ENCODE data around the gene TBPL2.

The TBPL2 gene

GRCh38 chr14:55411426-55412389 lies 28.7 kb downstream of the TBPL2 start, which contains the start of gene ATG14:
TSS of gene ATG14 (minus strand) at chr14:55411830. CDS start at chr14:55411822, 8 bp downstream.
- TF ChIP-seq ELF4 (IDR thresholded peaks at IDR 0.05) (peak; percentile 79), CTBP1 (IDR thresholded peaks at IDR 0.05; ENCODE audit: borderline replicate concordance) (no peak), ZNF384 (IDR thresholded peaks at IDR 0.05) (no peak), NFRKB (IDR thresholded peaks at IDR 0.05) (peak; percentile 50; the same call in 1 of the 2 replicates), HDGF (IDR thresholded peaks at IDR 0.05; ENCODE audit: borderline replicate concordance) (no peak), L3MBTL2 (conservative IDR thresholded peaks at IDR 0.05) (peak; percentile 97), FOXM1 (IDR thresholded peaks at IDR 0.05; ENCODE audit: borderline replicate concordance) (0 out of 2 replicates have a peak, but pooled peaks have one; percentile 13), FOXK2 (IDR thresholded peaks at IDR 0.05) (peak; percentile 81; the same call in 1 of the 2 replicates)
- DNase-seq (ENCODE audit: extremely low spot score): peak; percentile 93
- ChIA-PET POLR2A (interaction anchor here (0.6 to 2.7 kb wide), 3 partner anchors 9 to 170 kb away, joined by 3 to 11 read pairs (median 3); no protein-coding TSS in a partner anchor), CTCF (no interaction called here)

DNA sequence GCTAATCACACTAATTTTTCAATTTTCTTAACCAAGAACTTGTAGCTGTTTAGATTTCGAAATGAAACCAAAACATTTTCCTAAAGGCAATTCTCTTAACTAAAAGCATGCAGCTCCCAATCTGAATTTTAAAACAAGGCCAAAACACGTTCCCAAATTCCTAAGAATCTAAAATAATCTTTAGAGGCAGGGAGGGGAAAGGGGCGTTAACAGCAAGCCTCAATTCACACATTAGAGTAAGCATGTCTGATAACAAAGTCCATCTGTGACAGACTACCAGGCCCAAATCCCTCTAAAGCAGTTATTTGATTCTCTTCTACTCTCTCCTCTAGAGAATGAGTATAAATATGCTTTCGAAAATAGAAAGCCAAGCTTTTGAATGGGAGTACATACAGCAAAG lies 29.5 kb downstream of the TBPL2 start:
- CTCF ChIA-PET: no interaction called here
- no peak for TF ChIP-seq FOXK2 (IDR thresholded peaks at IDR 0.05)
- POLR2A ChIA-PET: interaction anchor here (2.7 kb wide), 1 partner anchor 16 kb away, joined by 11 read pairs; no protein-coding TSS in a partner anchor
- DNase-seq (ENCODE audit: extremely low spot score): no peak

- DNase-seq (ENCODE audit: extremely low spot score): no peak
- TF ChIP-seq SUZ12 (IDR thresholded peaks at IDR 0.05) (no peak), CTBP1 (IDR thresholded peaks at IDR 0.05; ENCODE audit: borderline replicate concordance) (no peak), NFRKB (IDR thresholded peaks at IDR 0.05) (no peak), FOXK2 (IDR thresholded peaks at IDR 0.05) (no peak), SP1 (IDR thresholded peaks at IDR 0.05) (no peak), FOXA1 (IDR thresholded peaks at IDR 0.05) (no peak), TARDBP (IDR thresholded peaks at IDR 0.05) (no peak), ELF4 (IDR thresholded peaks at IDR 0.05) (no peak), ARNT (IDR thresholded peaks at IDR 0.05) (no peak), HDGF (IDR thresholded peaks at IDR 0.05; ENCODE audit: borderline replicate concordance) (no peak), LEF1 (IDR thresholded peaks at IDR 0.05; ENCODE audit: borderline replicate concordance) (no peak), BHLHE40 (IDR thresholded peaks at IDR 0.05; ENCODE audit: borderline replicate concordance) (no peak)
- TF ChIP-seq, protein P1, sequence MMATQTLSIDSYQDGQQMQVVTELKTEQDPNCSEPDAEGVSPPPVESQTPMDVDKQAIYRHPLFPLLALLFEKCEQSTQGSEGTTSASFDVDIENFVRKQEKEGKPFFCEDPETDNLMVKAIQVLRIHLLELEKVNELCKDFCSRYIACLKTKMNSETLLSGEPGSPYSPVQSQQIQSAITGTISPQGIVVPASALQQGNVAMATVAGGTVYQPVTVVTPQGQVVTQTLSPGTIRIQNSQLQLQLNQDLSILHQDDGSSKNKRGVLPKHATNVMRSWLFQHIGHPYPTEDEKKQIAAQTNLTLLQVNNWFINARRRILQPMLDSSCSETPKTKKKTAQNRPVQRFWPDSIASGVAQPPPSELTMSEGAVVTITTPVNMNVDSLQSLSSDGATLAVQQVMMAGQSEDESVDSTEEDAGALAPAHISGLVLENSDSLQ (IDR thresholded peaks at IDR 0.05): no peak
- POLR2A ChIA-PET: no interaction called here
- CTCF ChIA-PET: no interaction called here
Observed at GRCh38 chr14:55404173-55404854, 36.1 kb downstream of the TBPL2 start.

DNA sequence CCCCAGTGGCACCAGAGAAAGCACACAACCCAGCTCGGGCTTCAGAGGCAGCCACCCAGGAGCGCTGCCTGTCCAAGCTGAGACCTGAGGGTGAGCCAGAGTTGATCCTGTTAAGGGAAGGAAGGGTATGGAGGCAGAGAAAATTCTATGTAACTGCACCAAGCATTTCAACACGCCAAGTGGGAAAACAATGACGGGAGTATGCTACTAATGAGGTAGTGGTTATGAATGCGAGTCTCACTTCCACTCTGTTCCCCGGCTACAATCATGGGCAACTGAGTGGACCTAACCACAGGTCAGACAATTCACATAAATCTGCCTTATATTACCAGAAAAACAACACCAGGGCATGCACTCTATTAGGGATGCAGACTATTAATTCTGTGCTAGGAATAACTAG lies 38.7 kb downstream of the TBPL2 start:
- DNase-seq (ENCODE audit: extremely low spot score): no peak
- POLR2A ChIA-PET: no interaction called here
- CTCF ChIA-PET: no interaction called here
- TF ChIP-seq FOXA1 (IDR thresholded peaks at IDR 0.05): no peak
- TF ChIP-seq NFRKB (IDR thresholded peaks at IDR 0.05): no peak
- TF ChIP-seq SUZ12 (IDR thresholded peaks at IDR 0.05): no peak
- TF ChIP-seq ZNF384 (IDR thresholded peaks at IDR 0.05): no peak
- no peak for TF ChIP-seq HDGF (IDR thresholded peaks at IDR 0.05; ENCODE audit: borderline replicate concordance)
- no peak for TF ChIP-seq BHLHE40 (IDR thresholded peaks at IDR 0.05; ENCODE audit: borderline replicate concordance)
- TF ChIP-seq FOXK2 (IDR thresholded peaks at IDR 0.05): no peak
- no peak for TF ChIP-seq FOXM1 (IDR thresholded peaks at IDR 0.05; ENCODE audit: borderline replicate concordance)
- TF ChIP-seq, protein P1 (IDR thresholded peaks at IDR 0.05): no peak
- no peak for TF ChIP-seq CTBP1 (IDR thresholded peaks at IDR 0.05; ENCODE audit: borderline replicate concordance)
- TF ChIP-seq TARDBP (IDR thresholded peaks at IDR 0.05): no peak
- TF ChIP-seq ARNT (IDR thresholded peaks at IDR 0.05): no peak
- TF ChIP-seq SP1 (IDR thresholded peaks at IDR 0.05): no peak
- TF ChIP-seq L3MBTL2 (conservative IDR thresholded peaks at IDR 0.05): no peak
- TF ChIP-seq ELF4 (IDR thresholded peaks at IDR 0.05): no peak

DNA sequence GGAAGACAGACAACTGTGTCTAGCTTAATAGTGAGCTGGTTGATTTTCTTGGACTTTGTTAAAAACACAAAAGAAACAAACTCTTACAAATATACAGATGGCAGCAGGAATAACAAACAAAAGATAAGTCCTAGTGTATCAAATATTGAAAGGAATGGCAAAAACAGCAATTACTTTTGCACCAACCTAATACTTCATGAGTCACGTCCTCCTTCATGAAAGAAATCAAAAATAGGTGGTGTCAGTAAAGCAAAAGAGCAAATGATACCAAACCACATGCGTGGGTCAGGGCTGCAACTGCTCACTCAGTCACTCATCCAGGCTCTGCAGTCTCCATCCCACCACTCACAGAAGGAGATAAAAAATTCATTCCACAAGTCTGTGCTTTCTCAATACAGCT lies 40.6 kb downstream of the TBPL2 start:
- no peak for DNase-seq (ENCODE audit: extremely low spot score)
- CTCF ChIA-PET: no interaction called here
- no peak for TF ChIP-seq LEF1 (IDR thresholded peaks at IDR 0.05; ENCODE audit: borderline replicate concordance)
- no peak for TF ChIP-seq BHLHE40 (IDR thresholded peaks at IDR 0.05; ENCODE audit: borderline replicate concordance)
- TF ChIP-seq ARNT (IDR thresholded peaks at IDR 0.05): no peak
- TF ChIP-seq FOXM1 (IDR thresholded peaks at IDR 0.05; ENCODE audit: borderline replicate concordance): no peak
- TF ChIP-seq TARDBP (IDR thresholded peaks at IDR 0.05): no peak
- TF ChIP-seq SP1 (IDR thresholded peaks at IDR 0.05): no peak
- TF ChIP-seq FOXK2 (IDR thresholded peaks at IDR 0.05): no peak
- TF ChIP-seq ZNF384 (IDR thresholded peaks at IDR 0.05): no peak
- TF ChIP-seq, protein P1 (IDR thresholded peaks at IDR 0.05): no peak
- TF ChIP-seq NFRKB (IDR thresholded peaks at IDR 0.05): no peak
- TF ChIP-seq HDGF (IDR thresholded peaks at IDR 0.05; ENCODE audit: borderline replicate concordance): no peak
- no peak for TF ChIP-seq L3MBTL2 (conservative IDR thresholded peaks at IDR 0.05)
- TF ChIP-seq CTBP1 (IDR thresholded peaks at IDR 0.05; ENCODE audit: borderline replicate concordance): no peak
- no peak; the same call in 1 of the 2 replicates for TF ChIP-seq ELF4 (IDR thresholded peaks at IDR 0.05)
- TF ChIP-seq FOXA1 (IDR thresholded peaks at IDR 0.05): no peak
- no peak for TF ChIP-seq SUZ12 (IDR thresholded peaks at IDR 0.05)
- POLR2A ChIA-PET: no interaction called here

Data from HEK293T (cell line).